CD4-positive, alpha-beta T cell (primary cell): ENCODE results near the gene TRPM1. TPM values are rescaled to one million over a fixed set of nuclear protein-coding genes. Genes with fewer than 3 reads are reported as not detected.

Experiments
- ATAC-seq: fragments of 200-7000 bp; cut with Tn5 transposase; one replicate; pipeline ENCODE4 v1.10.0; 2022; ENCODE audit warnings: mild to moderate bottlenecking; ENCODE audit not compliant: poor library complexity
- CTCF ChIA-PET: fragments of 350-600 bp; sonication (Branson Sonifier 250); formaldehyde crosslinking; loops from one replicate; lab custom pipeline; 2021; ENCODE audit warnings: antibody characterized with exemption, inconsistent platforms; lab: Charles Lee
- POLR2A ChIA-PET: fragments of 350-600 bp; sonication (Branson Sonifier 250); formaldehyde crosslinking; loops from one replicate; lab custom pipeline; 2021; ENCODE audit warnings: antibody characterized with exemption, inconsistent platforms; lab: Charles Lee
- DNase-seq, 14 experiments: peaks; one replicate each; pipeline ENCODE4 v3.0.0-alpha.2; 2013 to 2020; ENCODE audit warnings: mixed read lengths in 2 of 14
- H3K27ac ChIP-seq, 2 donors: one replicate each; pipeline versions ENCODE4 v1.5.1 to v1.7.0; 2013; ENCODE audit warnings: low read length in 2 of 2, low read depth in 1 of 2, mild to moderate bottlenecking in 1 of 2
- H3K27me3 ChIP-seq, 2 experiments: 1 replicate in 1 of 2; 2 replicates in 1 of 2; pipeline versions ENCODE4 v1.6.1 to v1.7.0; 2013; ENCODE audit warnings: low read length in 2 of 2, control low read depth in 1 of 2, mild to moderate bottlenecking in 1 of 2, moderate library complexity in 1 of 2; ENCODE audit not compliant: insufficient read depth in 2 of 2, control insufficient read depth in 1 of 2
- H3K36me3 ChIP-seq: one replicate; pipeline ENCODE4 v1.6.1; 2013; ENCODE audit warnings: low read length, control low read depth; ENCODE audit not compliant: insufficient read depth
- H3K4me1 ChIP-seq: one replicate; pipeline ENCODE4 v1.6.1; 2013; ENCODE audit warnings: low read length, control low read depth; ENCODE audit not compliant: insufficient read depth
- H3K4me3 ChIP-seq: one replicate; pipeline ENCODE4 v1.5.1; 2013; ENCODE audit warnings: mild to moderate bottlenecking, low read length, moderate library complexity
- H3K9me3 ChIP-seq, 2 experiments: 1 replicate in 1 of 2; 2 replicates in 1 of 2; pipeline versions ENCODE4 v1.6.1 to v1.7.0; 2013; ENCODE audit warnings: low read length in 2 of 2, mild to moderate bottlenecking in 2 of 2, control low read depth in 1 of 2, moderate library complexity in 1 of 2; ENCODE audit not compliant: control insufficient read depth in 1 of 2, insufficient read depth in 1 of 2
- H3K27ac Mint-ChIP-seq: one replicate; pipeline ENCODE4 v1.8.0; 2020; ENCODE audit warnings: mixed read lengths
- H3K27me3 Mint-ChIP-seq: one replicate; pipeline ENCODE4 v1.8.0; 2021; ENCODE audit warnings: mixed read lengths
- H3K36me3 Mint-ChIP-seq: one replicate; pipeline ENCODE4 v1.8.0; 2021; ENCODE audit warnings: low read depth, mixed read lengths
- H3K4me1 Mint-ChIP-seq: one replicate; pipeline ENCODE4 v1.8.0; 2021; ENCODE audit warnings: low read depth, mixed read lengths
- H3K4me3 Mint-ChIP-seq: one replicate; pipeline ENCODE4 v1.8.0; 2020; ENCODE audit warnings: mild to moderate bottlenecking, mixed read lengths
- H3K9me3 Mint-ChIP-seq: one replicate; pipeline ENCODE4 v1.8.0; 2020; ENCODE audit warnings: mixed read lengths
- intact Hi-C, 2 experiments: fragments of 100-400 bp; cut with DNase I in 1 of 2; cut with micrococcal nuclease in 1 of 2; formaldehyde crosslinking; loops; one replicate each; pipeline versions ENCODE4 v1.15.1 to v1.9.0; 2023 to 2025; cut with DNase I, micrococcal nuclease
- total RNA-seq, 174 experiments: library from RNA in 2 of 174; stranded (reverse) in 2 of 174; gene quantifications; one replicate each; pipeline ENCODE4 v1.2.3 and lab custom pipeline; 2021 to 2026
- TF ChIP-seq, protein P1 (sequence below): fragments of 200-600 bp; IDR thresholded peaks from one replicate; pipeline ENCODE4 v1.8.0; 2022; ENCODE audit warnings: antibody characterized with exemption, mild to moderate bottlenecking

The TRPM1 gene
- total RNA-seq, 2 experiments from 2014 or later, result not detected

DNA sequence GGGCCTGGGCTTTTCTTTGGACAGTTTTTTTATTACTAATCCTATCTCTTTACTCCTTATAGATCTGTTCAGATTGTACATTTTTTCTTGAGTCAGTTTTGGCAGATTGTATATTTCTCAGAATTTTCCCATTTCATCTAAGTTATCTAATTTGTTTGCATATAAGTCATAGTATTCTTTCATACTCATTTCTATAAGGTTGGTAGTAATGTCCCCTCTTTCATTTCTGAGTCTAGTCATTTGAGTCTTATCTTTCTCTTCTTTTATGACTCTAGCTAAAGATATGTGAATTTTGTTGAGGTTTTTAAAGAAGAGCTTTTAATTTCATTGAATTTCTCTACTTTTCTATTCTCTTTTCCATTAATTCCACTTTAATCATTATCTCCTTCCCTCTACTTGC, 27.2 kb downstream of the TRPM1 start:
- DNase-seq, result no peak
- Histone ChIP-seq H3K4me3 (no peak overlapping the region), H3K36me3 (no peaks in the 10 kb centered on the region), H3K27ac (no peak overlapping the region), H3K4me1 (no peaks in the 10 kb centered on the region), H3K27me3 (peaks cover 3 to 8% of the 10 kb centered on the region in 2 experiments), H3K9me3 (peaks cover 0 to 5% of the 10 kb centered on the region in 2 experiments)
- H3K4me3 Mint-ChIP-seq, result no peak overlapping the region
- no peak overlapping the region for H3K27ac Mint-ChIP-seq
- CTCF ChIA-PET, result no interaction called here
- H3K4me1 Mint-ChIP-seq, result no peaks in the 10 kb centered on the region
- ATAC-seq, result no peak
- H3K36me3 Mint-ChIP-seq, result no peaks in the 10 kb centered on the region
- POLR2A ChIA-PET, result no interaction called here
- H3K9me3 Mint-ChIP-seq, result no peaks in the 10 kb centered on the region
- intact Hi-C loops, result no loop called here
- TF ChIP-seq, protein P1, sequence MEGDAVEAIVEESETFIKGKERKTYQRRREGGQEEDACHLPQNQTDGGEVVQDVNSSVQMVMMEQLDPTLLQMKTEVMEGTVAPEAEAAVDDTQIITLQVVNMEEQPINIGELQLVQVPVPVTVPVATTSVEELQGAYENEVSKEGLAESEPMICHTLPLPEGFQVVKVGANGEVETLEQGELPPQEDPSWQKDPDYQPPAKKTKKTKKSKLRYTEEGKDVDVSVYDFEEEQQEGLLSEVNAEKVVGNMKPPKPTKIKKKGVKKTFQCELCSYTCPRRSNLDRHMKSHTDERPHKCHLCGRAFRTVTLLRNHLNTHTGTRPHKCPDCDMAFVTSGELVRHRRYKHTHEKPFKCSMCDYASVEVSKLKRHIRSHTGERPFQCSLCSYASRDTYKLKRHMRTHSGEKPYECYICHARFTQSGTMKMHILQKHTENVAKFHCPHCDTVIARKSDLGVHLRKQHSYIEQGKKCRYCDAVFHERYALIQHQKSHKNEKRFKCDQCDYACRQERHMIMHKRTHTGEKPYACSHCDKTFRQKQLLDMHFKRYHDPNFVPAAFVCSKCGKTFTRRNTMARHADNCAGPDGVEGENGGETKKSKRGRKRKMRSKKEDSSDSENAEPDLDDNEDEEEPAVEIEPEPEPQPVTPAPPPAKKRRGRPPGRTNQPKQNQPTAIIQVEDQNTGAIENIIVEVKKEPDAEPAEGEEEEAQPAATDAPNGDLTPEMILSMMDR, result no peak
- H3K27me3 Mint-ChIP-seq, result peaks cover 29% of the 10 kb centered on the region

GRCh38 chr15:31070867-31071266, 30.7 kb downstream of the TRPM1 start:
- intact Hi-C loops, result no loop called here
- H3K36me3 Mint-ChIP-seq, result no peaks in the 10 kb centered on the region
- POLR2A ChIA-PET, result no interaction called here
- no peak overlapping the region for H3K27ac ChIP-seq
- H3K36me3 ChIP-seq, result no peaks in the 10 kb centered on the region
- no peaks in the 10 kb centered on the region for H3K9me3 ChIP-seq
- H3K4me1 ChIP-seq, result no peaks in the 10 kb centered on the region
- DNase-seq (no peak), ATAC-seq (no peak)
- CTCF ChIA-PET, result no interaction called here
- no peaks in the 10 kb centered on the region for H3K4me1 Mint-ChIP-seq
- H3K4me3 Mint-ChIP-seq, result no peak overlapping the region
- no peak overlapping the region for H3K27ac Mint-ChIP-seq
- H3K27me3 Mint-ChIP-seq, result peaks cover 2% of the 10 kb centered on the region
- no peak overlapping the region for H3K4me3 ChIP-seq
- no peaks in the 10 kb centered on the region for H3K9me3 Mint-ChIP-seq
- H3K27me3 ChIP-seq, result peaks cover 0 to 3% of the 10 kb centered on the region in 2 experiments
- TF ChIP-seq, protein P1, result no peak

DNA sequence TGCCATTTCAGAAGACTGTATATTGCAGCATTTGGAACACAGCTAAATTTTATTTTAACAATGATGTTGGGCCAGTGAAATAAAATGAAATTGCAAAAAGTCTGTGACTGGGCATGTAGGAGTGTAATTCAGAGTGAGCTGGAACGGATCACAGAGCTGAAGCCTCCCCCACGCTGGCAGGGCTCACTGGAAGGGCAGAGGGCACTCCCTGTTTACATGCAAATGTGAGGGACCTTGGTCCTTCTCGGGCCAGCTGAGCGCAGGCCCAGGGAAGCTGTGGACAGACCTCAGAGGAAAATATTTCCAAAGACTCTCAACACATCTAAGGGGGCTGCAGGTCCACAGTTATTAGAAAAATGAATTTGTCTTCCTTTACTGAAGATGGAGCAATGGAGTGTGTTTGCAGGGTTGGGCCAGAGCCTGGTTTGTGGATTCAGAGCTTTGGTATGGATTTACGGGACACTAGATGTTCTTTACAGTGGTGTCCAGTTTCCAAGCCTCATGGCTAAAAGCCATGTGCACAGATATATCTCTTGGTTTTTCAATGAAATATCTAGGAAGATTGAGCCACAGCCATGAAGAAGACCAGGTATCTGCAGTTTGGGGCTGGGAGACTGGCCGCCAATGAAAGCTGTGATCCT, 32.0 kb downstream of the TRPM1 start:
- ATAC-seq (no peak), DNase-seq (no peak)
- Histone ChIP-seq H3K4me3 (no peak overlapping the region), H3K9me3 (no peaks in the 10 kb centered on the region), H3K27me3 (no peaks in the 10 kb centered on the region), H3K27ac (no peak overlapping the region), H3K4me1 (no peaks in the 10 kb centered on the region), H3K36me3 (no peaks in the 10 kb centered on the region)
- Mint-ChIP-seq H3K4me3 (no peak overlapping the region), H3K27me3 (no peaks in the 10 kb centered on the region), H3K27ac (no peak overlapping the region), H3K9me3 (no peaks in the 10 kb centered on the region), H3K36me3 (no peaks in the 10 kb centered on the region), H3K4me1 (no peaks in the 10 kb centered on the region)
- POLR2A ChIA-PET, result no interaction called here
- TF ChIP-seq, protein P1, result no peak
- CTCF ChIA-PET, result no interaction called here
- intact Hi-C loops, result no loop called here
